ENCODE results near the gene ZFX.
A peak's percentile ranks its signal among the peaks of the same experiment; 100 is the strongest.
"Not testable (repeated sequence)": the region's sequence is repeated elsewhere in the genome, so short reads cannot be mapped to it uniquely, and the experiment has no call there.

ZFX gene

DNA sequence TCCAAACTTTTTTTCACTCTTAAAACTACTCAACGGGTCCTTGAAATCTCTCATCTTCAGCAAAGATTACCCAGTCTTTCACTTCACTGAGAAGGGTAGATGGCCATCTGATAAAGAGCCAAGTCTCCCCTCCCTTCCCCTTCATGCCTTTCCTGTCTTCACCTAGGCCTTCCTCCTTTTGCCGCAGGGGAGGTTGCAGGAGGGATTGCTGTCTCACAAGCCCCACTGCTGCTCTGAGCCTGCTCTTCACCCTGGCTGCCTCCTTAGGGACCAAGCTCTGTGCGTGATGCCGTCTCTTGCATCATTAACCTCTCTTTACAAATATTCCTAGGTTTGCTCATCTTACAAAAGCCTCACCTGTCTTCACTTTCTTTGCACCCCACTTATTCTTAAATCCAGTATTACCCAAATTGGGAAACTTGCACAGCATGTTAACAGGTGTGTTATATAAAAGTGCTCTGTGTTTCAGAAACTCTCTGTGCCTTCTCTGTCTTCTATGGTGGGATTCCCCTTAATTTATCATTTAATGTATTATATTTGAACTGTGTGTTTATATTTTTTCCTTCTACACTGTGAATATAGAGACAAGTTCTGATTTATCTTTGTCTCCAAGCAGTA lies 3.8 kb downstream of the ZFX start:
- DNase-seq, result peak in 1 of 2 experiments; percentile 1

DNA sequence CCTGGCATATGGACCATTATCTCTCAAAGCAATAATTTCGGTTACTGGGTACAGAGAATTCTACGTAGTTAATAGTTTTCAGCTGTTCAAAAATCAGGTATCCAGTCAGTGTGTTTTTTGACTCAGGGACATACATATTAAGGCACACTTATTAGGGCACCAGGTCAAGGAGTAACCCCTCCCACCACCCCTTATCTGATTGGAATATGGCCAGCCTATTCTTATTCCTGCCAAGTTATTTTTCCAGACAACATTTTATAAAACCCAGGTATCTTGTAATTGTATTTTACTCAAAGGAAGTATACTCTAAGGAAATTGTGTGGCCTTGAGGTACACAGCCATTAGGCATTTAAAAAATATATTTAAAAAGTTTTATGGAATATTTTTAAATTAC lies 4.3 kb downstream of the ZFX start:
- DNase-seq, result no peak

DNA sequence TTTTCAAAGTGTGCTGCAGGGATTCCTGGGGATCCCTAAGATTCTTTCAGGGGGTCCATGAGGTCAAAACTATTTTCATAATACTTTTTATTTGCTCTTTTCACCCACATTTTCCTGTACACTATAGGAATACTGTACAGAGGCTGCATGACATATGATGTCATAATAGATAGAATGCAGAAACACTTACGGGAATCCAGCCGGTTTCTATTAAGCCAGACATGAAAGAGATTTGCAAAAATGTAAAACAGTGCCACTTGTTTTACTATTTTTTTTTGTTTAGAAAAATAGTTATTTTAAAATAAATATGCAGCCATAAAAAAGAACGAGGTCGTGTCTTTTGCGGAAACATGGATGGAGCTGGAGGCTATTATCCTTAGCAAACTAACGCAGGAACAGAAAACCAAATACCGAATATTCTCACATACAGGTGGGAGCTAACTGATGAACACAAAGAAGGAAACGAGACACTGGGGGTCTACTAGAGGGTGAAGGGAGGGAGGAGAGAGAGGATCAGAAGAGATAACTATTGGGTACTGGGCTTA lies 5.0 kb downstream of the ZFX start:
- DNase-seq, result no peak

DNA sequence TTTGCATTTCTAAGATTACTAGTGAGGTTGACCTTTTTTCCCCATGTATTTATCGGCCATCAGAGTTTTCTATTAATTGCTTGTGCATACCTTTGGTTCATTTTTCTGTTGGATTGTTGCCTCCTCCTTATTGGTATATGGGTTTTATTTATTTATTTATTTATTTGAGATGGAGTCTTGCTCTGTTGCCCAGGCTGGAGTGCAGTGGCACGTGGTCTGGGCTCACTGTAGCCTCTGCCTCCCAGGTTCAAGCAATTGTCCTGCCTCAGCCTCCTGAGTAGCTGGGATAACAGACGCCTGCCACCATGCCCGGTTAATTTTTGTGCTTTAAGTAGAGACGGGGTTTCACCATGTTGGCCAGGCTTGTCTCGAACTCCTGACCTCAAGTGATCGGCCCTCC lies 6.2 kb downstream of the ZFX start:
- DNase-seq, result not testable (repeated sequence)

DNA sequence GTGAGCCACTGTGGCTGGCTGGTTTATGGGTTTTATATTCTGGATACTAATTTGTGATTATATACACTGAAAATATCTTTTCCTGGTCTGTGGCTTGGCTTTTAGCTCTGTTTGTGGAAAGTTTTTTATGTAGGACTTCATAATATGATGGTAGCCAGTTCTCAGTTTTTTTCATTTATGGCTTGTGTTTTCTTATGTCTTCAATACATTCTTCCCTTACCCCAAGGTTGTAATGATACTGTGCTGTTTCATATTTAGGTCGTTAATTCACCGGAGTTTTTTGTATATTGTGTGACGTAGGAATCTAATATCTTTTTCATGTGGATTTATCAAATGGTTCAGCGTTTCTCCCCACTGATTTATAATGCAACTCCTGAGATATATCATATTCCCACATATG lies 6.6 kb downstream of the ZFX start:
- no peak for DNase-seq

DNA sequence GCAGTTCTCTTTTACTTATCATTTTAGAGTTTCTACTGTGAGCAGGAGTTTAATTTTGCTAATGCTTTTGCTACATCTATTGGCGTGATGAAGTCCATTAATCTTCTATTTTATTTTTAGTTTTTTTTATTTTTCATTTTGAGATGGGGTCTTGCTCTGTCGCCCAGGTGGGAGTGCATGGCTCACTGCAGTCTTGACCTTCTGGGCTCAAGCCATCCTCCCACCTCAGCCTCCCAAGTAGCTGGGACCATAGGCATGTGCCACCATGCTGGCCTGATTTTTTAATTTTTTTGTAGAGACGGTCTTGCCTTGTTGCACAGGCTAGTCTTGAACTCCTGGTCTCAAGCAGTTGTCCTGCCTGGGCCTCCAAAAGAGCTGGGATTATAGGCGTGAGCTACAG lies 9.4 kb downstream of the ZFX start:
- DNase-seq, result no peak

DNA sequence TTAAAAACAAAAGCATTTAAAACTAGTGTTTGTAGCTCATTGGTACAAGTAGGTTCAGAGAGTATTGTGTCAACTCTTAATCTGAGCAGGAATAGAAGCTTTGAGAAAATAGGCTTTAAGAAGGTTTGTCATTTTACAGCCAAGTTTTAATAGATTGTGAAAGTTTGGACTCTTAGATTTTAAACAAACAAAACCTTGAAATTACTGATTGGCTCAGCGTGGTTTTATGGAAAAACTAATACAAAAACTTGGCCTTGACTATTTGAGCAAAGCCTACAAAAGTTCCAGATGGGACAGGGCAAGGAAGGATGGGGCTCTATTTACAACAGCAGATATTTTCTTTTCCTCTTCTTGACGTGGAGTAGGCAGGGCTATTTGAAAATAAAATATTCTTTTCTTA lies 16.5 kb downstream of the ZFX start:
- DNase-seq, result no peak

DNA sequence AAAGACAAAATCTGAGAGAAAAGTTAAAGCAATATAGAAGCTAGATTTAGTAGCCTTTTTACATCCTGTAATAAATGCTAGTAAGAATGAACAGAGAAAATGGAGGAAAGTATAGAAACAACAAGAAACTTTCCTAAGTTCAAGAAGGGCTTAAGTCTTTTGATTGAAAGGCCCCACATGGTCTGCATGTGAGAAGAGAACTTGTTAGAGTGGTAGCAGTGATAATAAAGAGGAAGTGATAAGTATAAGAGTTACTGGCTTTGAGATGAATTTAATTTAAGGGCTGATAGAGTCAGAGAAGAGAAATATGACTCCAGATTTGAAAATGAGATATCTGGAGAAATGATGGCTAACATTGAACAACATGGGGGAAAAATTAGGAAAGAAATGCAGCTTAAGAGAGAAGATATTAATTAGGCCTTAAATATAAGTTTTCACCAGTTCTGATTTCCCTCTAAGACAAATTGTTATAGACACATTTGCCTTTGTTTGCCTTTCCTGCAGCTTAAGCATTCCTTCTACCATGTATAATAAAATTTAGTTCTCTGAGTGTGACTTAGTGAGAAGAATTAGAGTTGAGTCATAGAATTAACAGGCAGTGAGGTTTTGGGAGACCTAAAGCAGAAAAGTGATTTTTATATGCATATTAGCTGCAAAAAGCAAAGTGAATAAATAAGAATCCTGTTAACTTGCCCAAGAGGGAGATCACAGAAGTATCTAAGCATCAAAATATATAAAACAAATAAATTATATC lies 18.4 kb downstream of the ZFX start:
- no peak for DNase-seq

DNA sequence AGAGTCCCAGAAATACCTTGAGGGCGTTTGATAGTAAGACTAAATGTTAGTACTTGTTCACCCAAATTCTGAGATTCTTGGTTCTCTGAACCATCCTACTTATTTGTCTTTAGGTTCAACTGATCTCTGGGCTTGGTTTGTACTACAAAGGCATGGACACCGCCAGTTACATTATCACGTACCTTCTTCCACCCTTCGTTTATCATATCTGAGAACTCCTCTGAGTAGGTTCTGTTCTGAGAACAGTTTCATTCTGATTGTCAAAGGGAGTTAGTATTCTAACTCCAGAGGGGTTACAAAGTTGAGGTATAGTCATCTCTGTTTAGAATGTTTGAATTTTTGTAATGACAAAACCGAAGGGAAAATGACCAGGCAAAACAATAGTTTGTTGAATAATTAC lies 19.3 kb downstream of the ZFX start:
- DNase-seq, result no peak

DNA sequence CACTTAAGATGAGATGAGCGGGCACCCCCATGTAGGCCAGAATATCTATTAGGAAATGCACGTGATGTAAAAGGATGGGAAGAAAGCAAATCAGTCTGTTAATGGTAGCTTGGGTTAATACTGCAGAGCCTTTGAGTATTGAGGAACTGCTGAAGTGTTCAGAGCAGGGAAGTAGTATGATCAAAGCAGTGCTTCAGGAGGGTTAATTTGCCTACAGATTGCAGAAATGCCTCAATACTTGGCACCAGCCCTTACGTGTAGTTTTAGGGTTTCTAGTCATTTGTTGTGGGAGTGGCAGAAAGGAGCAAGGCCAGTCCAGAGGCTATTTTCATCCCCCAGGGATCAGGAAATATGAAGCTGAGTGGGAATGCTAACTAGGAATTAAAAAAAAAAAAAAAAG lies 19.7 kb downstream of the ZFX start:
- no peak for DNase-seq

DNA sequence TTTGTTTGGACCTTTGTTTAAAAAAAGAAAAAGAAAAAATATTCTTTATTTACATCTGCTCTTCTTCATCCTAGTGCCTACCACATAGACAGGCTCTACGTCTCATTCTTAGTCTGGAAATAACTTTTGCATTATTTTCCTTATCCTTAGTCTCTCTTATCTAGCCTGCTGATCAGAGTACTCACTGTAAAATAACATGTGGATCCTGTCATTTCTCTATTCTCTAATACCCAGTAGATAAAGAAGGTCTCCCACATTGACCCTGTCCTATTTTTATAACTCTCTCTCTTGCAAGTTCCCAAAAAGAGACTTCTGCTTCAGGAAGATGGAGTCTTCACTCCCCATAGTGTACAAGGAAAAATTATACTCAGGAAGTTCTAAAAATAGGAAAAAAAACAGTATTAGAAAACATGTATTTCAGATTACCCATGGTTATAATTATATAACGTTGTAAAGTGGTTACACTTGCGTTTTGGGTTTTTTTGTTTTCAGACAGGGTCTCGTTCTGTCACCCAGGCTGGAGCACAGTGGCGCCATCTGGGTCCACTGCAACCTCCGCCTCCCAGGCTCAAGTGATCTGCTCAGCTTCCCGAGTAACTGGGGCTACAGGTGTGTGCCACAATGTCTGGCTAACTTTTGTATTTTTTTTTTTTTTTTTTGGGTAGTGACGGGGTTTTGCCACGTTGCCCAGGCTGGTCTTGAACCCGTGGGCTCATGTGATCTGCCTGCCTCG lies 23.8 kb downstream of the ZFX start:
- no peak for DNase-seq

DNA sequence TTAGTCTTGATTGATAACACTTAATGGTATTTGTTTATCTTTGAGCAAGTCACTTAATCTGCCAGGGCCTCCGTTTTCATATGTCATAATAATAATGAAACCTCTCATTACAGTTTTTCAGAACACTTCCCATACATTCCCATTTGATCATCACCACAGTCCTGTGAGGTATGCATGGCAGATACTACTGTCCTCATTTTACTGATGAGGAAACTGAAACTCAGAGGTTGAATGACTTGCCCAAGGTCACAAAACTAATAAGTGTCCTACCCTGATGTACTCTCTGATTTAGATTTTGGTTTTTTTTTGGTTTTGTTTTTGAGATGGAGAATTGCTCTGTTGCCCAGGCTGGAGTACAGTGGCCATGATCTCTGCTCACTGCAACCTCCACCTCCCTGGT lies 25.7 kb downstream of the ZFX start:
- no peak for DNase-seq

DNA sequence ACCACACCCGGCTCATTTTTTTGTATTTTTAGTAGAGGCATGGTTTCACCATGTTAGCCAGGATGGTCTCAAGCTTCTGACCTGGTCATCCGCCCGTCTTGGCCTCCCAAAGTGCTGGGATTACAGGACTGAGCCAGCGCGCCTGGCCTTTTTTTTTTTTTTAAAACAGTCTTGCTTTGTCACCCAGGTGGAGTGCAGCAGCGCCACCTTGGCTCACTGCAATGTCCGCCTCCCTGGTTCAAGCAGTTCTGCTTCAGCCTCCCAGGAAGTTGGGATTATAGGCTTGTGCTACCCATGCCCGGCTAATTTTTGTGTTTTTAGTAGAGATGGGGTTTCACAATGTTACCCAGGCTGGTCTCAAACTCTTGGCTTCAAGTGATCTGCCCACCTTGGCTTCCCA lies 28.9 kb downstream of the ZFX start:
- no peak for DNase-seq

DNA sequence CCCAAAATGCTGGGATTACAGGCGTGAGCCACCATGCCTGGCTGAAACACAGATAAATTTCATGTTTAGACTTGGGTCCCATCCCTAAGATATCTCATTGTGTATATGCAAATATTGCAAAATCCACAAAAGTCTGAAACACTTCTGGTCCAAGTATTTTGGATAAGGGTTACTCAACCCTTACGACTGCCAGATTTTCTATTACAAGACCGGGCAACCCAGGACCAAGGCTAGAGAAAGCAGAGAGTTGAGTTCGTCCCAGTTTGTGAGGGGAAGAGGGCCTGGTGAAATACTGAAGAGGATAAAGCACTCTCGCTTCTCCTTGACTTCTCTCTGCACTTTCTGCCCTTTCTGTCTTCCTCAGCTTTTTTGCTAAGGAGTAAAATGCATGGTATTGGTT lies 34.5 kb downstream of the ZFX start:
- DNase-seq, result no peak

DNA sequence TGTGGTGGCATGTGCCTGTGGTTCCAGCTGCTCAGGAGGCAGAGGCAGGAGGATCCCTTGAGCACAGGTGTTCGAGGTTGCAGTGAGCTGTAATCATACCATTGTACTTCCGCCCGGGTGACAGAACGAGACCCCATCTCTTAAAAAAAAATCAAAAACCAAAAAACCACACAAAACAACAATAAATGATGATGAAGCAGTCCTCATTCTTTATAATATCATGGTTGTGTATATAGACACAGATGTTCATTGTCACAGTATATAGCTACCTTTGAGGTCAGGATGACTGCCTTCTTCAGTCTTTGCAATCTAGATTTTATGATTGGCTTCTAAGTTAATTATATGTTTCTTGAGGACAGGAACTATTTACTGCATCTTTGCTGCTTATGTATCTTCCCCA lies 37.0 kb downstream of the ZFX start:
- DNase-seq, result no peak

DNA sequence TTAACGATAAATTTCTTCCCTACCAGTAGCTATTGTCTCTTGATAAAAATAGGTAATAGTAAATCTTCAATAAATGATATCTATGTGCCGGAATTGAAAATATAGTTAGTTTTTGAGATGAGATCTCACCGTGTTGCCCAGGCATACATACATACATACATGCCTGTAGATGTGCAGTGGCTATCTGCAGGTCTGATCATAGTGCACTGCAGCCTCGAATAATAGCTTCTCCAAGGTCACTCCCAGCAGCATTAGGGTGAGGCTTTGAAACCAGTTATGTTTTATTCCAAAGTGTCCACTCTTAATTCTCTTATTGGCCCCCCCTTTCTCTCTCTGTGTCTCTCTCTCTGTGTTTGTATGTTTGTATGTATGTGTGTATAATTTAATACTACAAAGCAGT lies 37.5 kb downstream of the ZFX start:
- no peak for DNase-seq

DNA sequence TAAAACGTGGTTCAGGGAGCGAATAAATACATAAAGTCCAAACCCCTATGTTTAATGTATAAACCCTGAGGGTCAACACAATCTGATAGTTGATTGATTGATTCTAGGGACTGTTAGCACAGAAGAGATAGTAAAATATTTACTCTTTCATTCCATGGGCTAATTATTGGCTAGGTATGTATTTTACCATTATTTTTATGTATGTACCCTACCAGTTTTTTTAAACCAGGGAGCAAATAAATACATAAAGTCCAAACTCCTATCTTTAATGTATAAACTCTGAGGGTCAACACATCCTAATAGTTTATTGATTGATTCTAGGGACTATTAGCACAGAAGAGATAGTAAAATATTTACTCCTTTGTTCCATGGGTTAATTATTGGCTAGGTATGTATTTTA lies 40.0 kb downstream of the ZFX start:
- DNase-seq, result no peak

DNA sequence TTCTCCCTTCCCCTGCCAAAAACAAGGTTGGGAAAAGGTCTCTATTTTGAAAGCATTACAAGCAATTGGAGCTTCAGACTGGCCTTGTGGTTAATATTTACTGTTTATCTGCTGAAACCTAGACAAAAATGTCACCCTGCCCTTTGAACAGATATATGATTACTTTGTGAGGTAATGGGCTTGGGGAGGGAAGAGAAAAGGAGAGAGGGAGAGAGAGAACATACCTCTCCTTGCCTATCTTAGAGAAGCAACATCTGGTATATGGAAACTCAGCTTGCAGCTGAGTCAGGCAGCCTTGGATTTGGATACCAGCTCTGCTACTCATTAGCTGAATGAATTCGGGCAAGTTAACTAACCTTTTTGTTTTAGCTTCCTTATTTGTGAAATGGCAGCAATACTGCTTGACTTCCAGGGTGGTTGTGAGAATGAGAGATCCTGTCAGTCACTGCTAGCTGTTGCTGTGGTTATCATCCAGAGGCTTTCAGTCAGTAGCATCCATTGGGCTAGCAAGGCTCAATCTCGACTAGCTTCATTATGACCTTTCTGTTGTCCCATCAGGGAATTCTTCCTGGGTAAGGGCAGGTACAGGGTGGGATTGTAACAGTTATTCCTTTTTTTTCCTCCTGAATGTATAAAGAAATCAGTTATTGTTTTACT lies 41.1 kb downstream of the ZFX start:
- no peak for DNase-seq

DNA sequence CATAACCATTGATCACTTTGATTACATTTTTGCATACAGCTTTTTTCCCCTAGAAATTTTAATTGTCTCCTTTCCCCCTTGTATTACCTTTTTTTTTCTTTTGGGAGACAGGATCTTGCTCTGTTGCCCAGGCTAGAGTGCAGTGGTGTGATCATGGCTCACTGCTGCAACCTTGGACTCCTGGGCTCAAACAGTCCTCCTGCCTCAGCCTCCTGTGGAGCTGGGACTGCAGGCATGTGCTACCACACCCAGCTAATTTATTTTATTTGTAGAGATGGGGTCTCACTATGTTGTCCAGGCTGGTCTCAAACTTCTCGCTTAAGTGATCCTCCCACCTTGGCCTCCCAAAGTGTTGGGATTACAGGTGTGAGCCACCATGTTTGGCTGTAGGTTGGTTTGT lies 47.0 kb downstream of the ZFX start:
- no peak for DNase-seq

DNA sequence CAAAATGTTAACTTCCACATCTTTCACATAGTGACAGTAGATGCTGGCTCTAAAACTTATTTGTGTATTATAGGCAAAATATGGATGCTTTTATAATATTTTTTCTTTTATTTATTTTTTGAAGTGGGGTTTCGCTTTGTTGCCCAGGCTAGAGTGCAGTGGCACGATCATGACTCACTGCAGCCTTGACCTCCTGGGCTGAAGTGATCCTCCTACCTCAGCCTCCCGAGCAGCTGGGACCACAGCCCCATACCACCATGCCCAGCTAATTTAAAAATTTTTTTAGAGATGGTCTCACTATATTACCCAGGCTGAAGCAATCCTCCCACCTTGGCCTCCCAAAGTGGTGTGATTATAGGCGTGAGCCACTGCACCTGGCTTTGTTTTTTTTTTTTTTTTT lies 48.6 kb downstream of the ZFX start:
- no peak for DNase-seq

DNA sequence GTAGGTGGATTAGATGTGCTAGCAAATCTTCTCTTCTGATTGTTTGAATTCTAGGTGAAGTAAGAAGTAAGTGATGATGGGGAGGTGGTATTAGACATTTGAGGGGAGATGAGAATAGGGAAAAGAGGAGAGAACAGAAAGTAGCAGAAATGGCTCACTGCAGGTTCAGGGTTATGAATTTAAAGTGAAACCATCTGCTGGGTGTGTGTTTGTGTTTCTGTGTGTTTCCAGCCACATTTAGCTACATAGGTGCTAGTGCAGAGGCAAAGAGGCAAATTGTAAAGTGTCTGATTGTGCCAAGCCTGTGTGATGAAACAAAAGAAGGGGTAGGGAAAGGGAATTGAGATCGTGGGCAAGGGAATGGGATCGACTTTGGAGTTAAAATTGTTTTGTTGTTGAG lies 50.6 kb downstream of the ZFX start:
- no peak for DNase-seq

DNA sequence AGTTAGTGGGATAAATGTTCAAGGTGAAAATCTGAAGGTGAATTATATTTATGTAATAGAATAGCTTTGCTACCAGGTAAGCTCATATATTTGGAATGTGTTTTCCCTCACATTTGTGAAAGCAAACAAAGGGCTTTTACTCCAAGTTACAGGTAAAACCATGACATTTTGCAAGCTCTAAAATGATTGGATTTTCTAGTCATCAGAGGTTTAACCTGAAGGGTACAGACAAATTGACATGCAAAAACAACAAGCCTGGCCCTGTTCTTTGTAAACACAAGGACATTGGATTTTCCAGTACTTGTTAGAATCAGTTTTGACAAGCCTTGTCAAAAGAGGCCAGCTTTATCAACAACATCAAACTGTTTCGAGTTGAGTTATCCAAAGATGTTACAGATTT lies 51.7 kb downstream of the ZFX start:
- DNase-seq, result no peak

DNA sequence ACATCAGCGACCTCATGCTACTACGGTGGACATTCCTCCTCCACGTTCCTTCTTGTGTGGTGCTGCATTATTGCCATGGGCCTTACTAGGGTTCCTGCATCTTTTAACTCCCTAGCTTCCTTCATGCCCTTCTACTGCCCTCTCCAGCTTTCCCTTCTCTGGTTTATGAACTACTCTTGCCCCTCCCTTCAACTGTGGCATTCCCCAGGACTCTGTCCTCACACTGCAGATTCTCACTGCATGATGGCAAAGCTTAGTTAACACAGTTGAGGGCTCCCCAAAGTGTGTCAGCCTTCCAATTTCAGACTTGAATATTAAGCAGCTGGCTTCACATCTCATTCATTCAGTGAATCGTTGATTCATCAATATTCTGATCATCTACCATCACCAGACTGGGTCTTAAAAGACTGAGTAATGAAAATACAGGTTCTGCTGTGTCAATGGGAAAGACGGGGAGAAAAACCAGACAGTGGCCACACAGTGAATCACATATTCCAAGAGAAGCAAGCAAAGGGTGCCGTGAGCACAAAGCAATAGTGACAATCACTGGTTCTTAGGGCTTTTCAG lies 53.0 kb downstream of the ZFX start:
- DNase-seq, result no peak
